K562 (cell line): Measurements from ENCODE around the gene KMT2A. TPM values are rescaled to one million over a fixed set of nuclear protein-coding genes. Genes with fewer than 3 reads are reported as not detected.

Source experiments
- KLF13 ChIP-seq: fragments of 450-650 bp; IDR thresholded peaks from 2 replicates; pipeline ENCODE4 v1.6.1; 2016; ENCODE audit warnings: missing genetic modification characterization, low read depth, mild to moderate bottlenecking, missing compliant biosample characterization, moderate library complexity, borderline replicate concordance
- MBD2 ChIP-seq: sonication (generic); IDR thresholded peaks from 2 replicates; pipeline ENCODE4 v1.6.1; 2016; ENCODE audit warnings: low read depth, borderline replicate concordance
- PHF20 ChIP-seq: fragments of 450-650 bp; IDR thresholded peaks from 2 replicates; pipeline ENCODE4 v1.6.1; 2018; ENCODE audit not compliant: partially characterized antibody
- PTRF ChIP-seq: fragments of 450-650 bp; IDR thresholded peaks from 2 replicates; pipeline ENCODE4 v1.6.1; 2016; ENCODE audit warnings: mild to moderate bottlenecking, missing genetic modification characterization, missing compliant biosample characterization
- SAP30 ChIP-seq: fragments of 200-600 bp; sonication (generic); IDR thresholded peaks from 2 replicates; pipeline ENCODE4 v1.6.1; 2012; ENCODE audit warnings: borderline replicate concordance, low read depth, mild to moderate bottlenecking, moderate library complexity, low read length, control low read depth, inconsistent platforms; ENCODE audit not compliant: insufficient read depth, poor library complexity, severe bottlenecking
- TAF1 ChIP-seq: IDR thresholded peaks from 2 replicates; pipeline ENCODE4 v1.6.1; 2011; ENCODE audit warnings: mild to moderate bottlenecking, low read length, moderate library complexity; ENCODE audit not compliant: insufficient read depth, control insufficient read depth, severe bottlenecking; ENCODE audit errors: extremely low read depth
- TBP ChIP-seq: optimal IDR thresholded peaks from 2 replicates; pipeline ENCODE3; 2011; ENCODE audit warnings: low read depth, low read length, improper control_type of control experiment
- TCFL5 ChIP-seq: fragments of 250-450 bp; sonication (Bioruptor Pico); conservative IDR thresholded peaks from 2 replicates; pipeline ENCODE4 v1.6.1; 2021; ENCODE audit warnings: mild to moderate bottlenecking, moderate library complexity, matching md5 sums
- ZBED1 ChIP-seq: IDR thresholded peaks from 2 replicates; pipeline ENCODE4 v1.6.1; 2014
- ZNF695 ChIP-seq: fragments of 450-650 bp; formaldehyde crosslinking; IDR thresholded peaks from 2 replicates; pipeline ENCODE4 v1.4.0; 2020; ENCODE audit warnings: mild to moderate bottlenecking, moderate library complexity
- ZNF77 ChIP-seq: fragments of 250-450 bp; sonication (Bioruptor Pico); IDR thresholded peaks from 2 replicates; pipeline ENCODE4 v1.5.0; 2020
- ZNF778 ChIP-seq: fragments of 450-650 bp; formaldehyde crosslinking; IDR thresholded peaks from 2 replicates; pipeline ENCODE4 v1.4.0; 2020; ENCODE audit warnings: mild to moderate bottlenecking, moderate library complexity
- polyA plus RNA-seq, 8 experiments: library from polyadenylated mRNA; depleted of rRNA in 4 of 8; stranded (reverse) in 5 of 8; unstranded in 3 of 8; fragments of >200 nt; fragmentation: Nextera tagmentation in 2 of 8; fragmentation: Illumina TruSeq in 1 of 8; extraction: Ambion mirVana in 2 of 8; extraction: Trizol in 1 of 8; gene quantifications; 2 replicates each; pipeline versions ENCODE4 v1.2.1 to v1.2.3, GENCODE V29; 2011 to 2014; ENCODE audit warnings: inconsistent platforms in 1 of 8, missing spikeins in 1 of 8
- total RNA-seq, 7 experiments: library from RNA; depleted of rRNA in 6 of 7; stranded (reverse); fragments of >200 nt in 6 of 7; fragmentation: Illumina TruSeq in 2 of 7; extraction: Trizol in 2 of 7; gene quantifications; 2 replicates each; pipeline versions ENCODE4 v1.2.1 to v1.2.3, GENCODE V29; 2011 to 2021; ENCODE audit warnings: low replicate concordance in 1 of 7
- TF ChIP-seq, protein P1 (sequence below): sonication (generic); formaldehyde crosslinking; IDR thresholded peaks from 2 replicates; pipeline ENCODE4 v1.8.1; 2023; ENCODE audit warnings: mild to moderate bottlenecking, missing genetic modification reagents
- TF ChIP-seq, protein P2 (sequence below), 2 experiments: fragments of 450-650 bp in 1 of 2; IDR thresholded peaks; 2 replicates each; pipeline ENCODE4 v1.6.1; 2011 to 2017; ENCODE audit warnings: low read depth in 2 of 2, antibody characterized with exemption in 1 of 2, borderline replicate concordance in 1 of 2, low read length in 1 of 2, mild to moderate bottlenecking in 1 of 2, mixed read lengths in 1 of 2; ENCODE audit not compliant: control insufficient read depth in 1 of 2
- TF ChIP-seq, protein P3 (sequence below): fragments of 450-650 bp; formaldehyde crosslinking; IDR thresholded peaks from 2 replicates; pipeline ENCODE4 v1.4.0; 2020; ENCODE audit warnings: mild to moderate bottlenecking, mixed read lengths

Gene KMT2A
- total and polyA plus RNA-seq, 9 of the 15 experiments (the other 6 are each of a cell fraction or from before 2014, with no cell fraction given): 9.6 to 59.9 (median 32.6) TPM

DNA sequence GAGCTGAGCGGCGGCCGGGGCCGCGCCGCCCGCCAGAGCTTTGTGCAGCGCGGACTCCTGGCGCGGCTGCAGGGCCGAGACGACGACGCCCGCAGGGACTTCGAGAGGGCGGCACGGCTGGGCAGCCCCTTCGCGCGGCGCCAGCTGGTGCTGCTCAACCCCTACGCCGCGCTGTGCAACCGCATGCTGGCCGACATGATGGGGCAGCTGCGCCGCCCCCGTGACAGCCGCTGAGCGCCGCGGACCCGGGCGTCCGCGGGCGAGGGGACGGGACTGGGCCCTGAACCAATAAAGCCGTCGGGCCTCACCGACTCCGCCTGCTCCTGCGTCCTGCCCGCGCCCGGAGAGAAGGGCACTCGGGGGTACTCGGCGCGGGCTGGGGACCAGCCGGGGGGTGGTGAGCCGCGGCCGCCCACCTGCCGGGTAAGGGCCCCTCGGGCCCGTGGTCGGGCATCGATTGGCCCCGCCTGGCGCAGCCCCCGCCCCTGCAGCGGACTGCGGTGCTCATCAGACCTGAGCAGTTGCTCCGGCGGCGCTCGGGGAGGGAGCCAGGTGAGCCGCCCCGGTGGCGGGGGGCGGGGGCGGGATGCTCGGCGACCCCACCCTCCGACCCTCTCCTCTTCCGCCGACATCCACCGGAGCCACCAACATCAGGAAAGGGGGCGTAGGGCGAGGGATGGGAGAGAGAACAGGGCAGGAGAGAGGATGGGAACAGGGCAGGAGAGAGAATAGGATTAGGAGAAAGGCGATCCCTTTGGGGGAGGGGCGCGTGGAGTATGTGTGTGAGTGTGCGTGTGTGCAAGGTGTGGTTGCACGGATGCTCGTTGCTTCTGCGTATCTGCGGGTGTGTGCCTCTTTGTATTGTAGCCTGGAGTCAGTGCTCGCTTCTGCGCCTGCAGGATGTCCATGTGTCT lies 94.6 kb downstream of the KMT2A start, which contains the start of gene TMEM25 (continued):
- TF ChIP-seq, protein P1, sequence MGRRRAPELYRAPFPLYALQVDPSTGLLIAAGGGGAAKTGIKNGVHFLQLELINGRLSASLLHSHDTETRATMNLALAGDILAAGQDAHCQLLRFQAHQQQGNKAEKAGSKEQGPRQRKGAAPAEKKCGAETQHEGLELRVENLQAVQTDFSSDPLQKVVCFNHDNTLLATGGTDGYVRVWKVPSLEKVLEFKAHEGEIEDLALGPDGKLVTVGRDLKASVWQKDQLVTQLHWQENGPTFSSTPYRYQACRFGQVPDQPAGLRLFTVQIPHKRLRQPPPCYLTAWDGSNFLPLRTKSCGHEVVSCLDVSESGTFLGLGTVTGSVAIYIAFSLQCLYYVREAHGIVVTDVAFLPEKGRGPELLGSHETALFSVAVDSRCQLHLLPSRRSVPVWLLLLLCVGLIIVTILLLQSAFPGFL: 0 out of 2 replicates have a peak, but pooled peaks have one; percentile 10
- peak; percentile 61 for TF ChIP-seq PHF20
- TF ChIP-seq ZNF77: no peak
- TF ChIP-seq TCFL5 (CRISPR knock-in tag): no peak
- TF ChIP-seq, protein P2, sequence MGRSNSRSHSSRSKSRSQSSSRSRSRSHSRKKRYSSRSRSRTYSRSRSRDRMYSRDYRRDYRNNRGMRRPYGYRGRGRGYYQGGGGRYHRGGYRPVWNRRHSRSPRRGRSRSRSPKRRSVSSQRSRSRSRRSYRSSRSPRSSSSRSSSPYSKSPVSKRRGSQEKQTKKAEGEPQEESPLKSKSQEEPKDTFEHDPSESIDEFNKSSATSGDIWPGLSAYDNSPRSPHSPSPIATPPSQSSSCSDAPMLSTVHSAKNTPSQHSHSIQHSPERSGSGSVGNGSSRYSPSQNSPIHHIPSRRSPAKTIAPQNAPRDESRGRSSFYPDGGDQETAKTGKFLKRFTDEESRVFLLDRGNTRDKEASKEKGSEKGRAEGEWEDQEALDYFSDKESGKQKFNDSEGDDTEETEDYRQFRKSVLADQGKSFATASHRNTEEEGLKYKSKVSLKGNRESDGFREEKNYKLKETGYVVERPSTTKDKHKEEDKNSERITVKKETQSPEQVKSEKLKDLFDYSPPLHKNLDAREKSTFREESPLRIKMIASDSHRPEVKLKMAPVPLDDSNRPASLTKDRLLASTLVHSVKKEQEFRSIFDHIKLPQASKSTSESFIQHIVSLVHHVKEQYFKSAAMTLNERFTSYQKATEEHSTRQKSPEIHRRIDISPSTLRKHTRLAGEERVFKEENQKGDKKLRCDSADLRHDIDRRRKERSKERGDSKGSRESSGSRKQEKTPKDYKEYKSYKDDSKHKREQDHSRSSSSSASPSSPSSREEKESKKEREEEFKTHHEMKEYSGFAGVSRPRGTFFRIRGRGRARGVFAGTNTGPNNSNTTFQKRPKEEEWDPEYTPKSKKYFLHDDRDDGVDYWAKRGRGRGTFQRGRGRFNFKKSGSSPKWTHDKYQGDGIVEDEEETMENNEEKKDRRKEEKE (IDR thresholded peaks at IDR 0.05; ENCODE audit: borderline replicate concordance in 1 of 2, control insufficient read depth in 1 of 2, low read depth in 2 of 2, low read length in 1 of 2): no peak
- TF ChIP-seq TBP: no peak
- TF ChIP-seq PTRF: no peak
- no peak for TF ChIP-seq KLF13 (tag)
- peak; percentile 82 for TF ChIP-seq SAP30
- no peak for TF ChIP-seq ZBED1
- no peak for TF ChIP-seq MBD2
- TF ChIP-seq, protein P3, sequence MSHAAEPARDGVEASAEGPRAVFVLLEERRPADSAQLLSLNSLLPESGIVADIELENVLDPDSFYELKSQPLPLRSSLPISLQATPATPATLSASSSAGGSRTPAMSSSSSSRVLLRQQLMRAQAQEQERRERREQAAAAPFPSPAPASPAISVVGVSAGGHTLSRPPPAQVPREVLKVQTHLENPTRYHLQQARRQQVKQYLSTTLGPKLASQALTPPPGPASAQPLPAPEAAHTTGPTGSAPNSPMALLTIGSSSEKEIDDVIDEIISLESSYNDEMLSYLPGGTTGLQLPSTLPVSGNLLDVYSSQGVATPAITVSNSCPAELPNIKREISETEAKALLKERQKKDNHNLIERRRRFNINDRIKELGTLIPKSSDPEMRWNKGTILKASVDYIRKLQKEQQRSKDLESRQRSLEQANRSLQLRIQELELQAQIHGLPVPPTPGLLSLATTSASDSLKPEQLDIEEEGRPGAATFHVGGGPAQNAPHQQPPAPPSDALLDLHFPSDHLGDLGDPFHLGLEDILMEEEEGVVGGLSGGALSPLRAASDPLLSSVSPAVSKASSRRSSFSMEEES (CRISPR knock-in tag): no peak
- TF ChIP-seq TAF1: no peak
- no peak for TF ChIP-seq ZNF695
- no peak for TF ChIP-seq ZNF778 (CRISPR knock-in tag)
